ENCODE data around the gene SLCO1A2.
"Not testable (repeated sequence)": the region's sequence is repeated elsewhere in the genome, so short reads cannot be mapped to it uniquely, and the experiment has no call there.

SLCO1A2 gene, protein sequence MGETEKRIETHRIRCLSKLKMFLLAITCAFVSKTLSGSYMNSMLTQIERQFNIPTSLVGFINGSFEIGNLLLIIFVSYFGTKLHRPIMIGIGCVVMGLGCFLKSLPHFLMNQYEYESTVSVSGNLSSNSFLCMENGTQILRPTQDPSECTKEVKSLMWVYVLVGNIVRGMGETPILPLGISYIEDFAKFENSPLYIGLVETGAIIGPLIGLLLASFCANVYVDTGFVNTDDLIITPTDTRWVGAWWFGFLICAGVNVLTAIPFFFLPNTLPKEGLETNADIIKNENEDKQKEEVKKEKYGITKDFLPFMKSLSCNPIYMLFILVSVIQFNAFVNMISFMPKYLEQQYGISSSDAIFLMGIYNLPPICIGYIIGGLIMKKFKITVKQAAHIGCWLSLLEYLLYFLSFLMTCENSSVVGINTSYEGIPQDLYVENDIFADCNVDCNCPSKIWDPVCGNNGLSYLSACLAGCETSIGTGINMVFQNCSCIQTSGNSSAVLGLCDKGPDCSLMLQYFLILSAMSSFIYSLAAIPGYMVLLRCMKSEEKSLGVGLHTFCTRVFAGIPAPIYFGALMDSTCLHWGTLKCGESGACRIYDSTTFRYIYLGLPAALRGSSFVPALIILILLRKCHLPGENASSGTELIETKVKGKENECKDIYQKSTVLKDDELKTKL

GRCh38 chr12:21334771-21335325, at the start of gene SLCO1A2:
SLCO1A2 (minus strand) TSS chr12:21334917; CDS start chr12:21334647, 270 bp downstream.
- DNase-seq (ENCODE audit: low read depth in 2 of 2): no peak

DNA sequence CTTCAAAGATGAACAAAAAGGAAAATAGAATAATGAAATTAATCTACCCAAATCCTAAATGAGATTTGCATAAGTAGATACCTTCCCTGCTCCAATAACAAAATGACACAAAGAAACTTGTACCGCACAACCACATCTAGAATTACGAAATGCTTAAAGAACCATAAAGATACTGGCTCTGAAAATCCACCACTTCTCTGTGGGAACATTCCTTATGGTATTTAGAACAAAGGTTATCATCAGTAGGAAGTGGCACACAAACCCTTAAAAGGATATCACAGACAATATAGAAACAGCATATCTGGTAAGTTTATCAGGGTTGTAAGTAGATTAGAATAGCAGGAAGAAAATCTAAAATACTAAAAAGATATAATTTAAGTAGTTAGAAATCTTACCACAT, 49.5 kb upstream of the SLCO1A2 start:
- no peak for DNase-seq (ENCODE audit: low read depth in 2 of 2)

GRCh38 chr12:21381320-21381719, 46.6 kb upstream of the SLCO1A2 start:
- DNase-seq (ENCODE audit: low read depth in 2 of 2): not testable (repeated sequence)

DNA sequence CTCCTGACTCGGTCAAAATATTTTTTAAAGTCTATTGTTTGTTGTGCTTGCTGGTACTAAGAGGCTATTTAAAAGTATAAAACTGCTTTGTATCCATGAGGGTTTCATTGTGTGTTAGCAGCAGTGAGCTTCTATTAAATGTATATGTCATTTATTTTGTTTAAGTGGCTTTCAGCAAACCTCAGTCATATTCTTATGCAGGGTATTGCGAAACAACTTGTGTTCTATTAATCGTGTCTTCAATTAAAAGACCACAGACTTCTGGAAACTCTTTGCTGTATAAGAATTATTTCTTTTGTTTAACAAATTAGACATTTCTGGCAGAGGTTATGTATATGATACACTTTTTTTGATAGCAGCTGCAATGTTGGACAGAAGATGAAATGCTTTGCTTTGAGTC, 44.5 kb upstream of the SLCO1A2 start:
- no peak for DNase-seq (ENCODE audit: low read depth in 2 of 2)

DNA sequence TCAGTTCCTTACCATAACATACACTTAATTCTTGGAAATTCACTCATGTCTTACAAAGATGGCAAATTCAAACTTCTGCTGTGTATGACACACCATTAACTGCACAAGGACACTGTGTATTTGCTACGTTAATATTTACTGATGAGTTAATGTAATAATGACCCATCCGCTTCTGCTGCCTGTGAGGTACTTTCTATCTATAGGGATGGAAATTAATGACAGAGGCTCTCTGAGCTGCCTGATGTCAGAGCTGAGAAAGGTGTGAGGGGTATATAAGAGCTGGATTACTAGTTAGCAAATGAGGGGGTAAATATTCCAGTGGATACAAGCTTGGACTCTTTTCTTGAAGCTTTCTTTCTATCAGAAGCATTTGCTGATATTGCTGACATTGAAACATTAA, 37.9 kb upstream of the SLCO1A2 start, which contains the start of gene IAPP:
Gene IAPP, plus strand, starts transcription at position 301 of the 400 bp plus-strand sequence. CDS start 450 bp downstream, outside the sequence.
- no peak for DNase-seq (ENCODE audit: low read depth in 2 of 2)

GRCh38 chr12:21370845-21371449, 36.2 kb upstream of the SLCO1A2 start:
- no peak for DNase-seq (ENCODE audit: low read depth in 2 of 2)

- no peak for DNase-seq (ENCODE audit: low read depth in 2 of 2)
Observed at GRCh38 chr12:21369141-21369980, 34.6 kb upstream of the SLCO1A2 start.

DNA sequence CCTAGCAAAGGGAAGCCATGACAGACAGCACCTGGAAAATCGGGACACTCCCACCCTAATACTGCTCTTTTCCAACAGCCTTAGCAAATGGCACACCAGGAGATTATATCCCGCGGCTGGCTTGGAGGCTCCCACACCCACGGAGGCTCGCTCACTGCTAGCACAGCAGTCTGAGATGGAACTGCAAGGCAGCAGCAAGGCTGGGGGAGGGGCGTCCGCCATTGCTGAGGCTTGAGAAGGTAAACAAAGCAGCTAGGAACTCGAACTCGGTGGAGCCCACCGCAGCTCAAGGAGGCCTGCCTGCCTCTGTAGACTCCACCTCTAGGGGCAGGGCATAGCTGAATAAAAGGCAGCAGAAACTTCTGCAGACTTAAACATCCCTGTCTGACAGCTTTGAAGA, 25.9 kb upstream of the SLCO1A2 start:
- DNase-seq (ENCODE audit: low read depth in 2 of 2): not testable (repeated sequence)

- no peak for DNase-seq (ENCODE audit: low read depth in 2 of 2)
Observed at GRCh38 chr12:21354641-21355040, 19.9 kb upstream of the SLCO1A2 start.

DNA sequence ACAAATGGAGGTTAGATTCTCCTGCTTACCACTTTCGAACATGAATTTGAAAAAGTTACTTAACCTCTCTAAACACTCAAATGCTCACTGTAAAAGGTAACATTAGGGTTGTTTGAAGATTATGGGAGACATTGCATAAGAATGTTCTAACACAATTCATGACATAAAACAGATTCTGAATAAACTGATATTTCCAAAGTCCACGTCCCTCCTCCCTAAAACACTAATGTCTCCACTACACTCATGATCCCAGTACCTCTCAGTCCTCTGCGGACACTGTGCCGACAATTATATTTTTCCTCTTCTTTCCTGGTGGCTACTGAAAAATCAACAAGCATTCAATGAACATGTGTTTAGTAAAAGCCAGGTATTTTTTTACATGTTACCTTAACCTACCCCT, 19.2 kb upstream of the SLCO1A2 start:
- no peak for DNase-seq (ENCODE audit: low read depth in 2 of 2)

GRCh38 chr12:21353487-21353886, 18.8 kb upstream of the SLCO1A2 start:
- DNase-seq (ENCODE audit: low read depth in 2 of 2): no peak

DNA sequence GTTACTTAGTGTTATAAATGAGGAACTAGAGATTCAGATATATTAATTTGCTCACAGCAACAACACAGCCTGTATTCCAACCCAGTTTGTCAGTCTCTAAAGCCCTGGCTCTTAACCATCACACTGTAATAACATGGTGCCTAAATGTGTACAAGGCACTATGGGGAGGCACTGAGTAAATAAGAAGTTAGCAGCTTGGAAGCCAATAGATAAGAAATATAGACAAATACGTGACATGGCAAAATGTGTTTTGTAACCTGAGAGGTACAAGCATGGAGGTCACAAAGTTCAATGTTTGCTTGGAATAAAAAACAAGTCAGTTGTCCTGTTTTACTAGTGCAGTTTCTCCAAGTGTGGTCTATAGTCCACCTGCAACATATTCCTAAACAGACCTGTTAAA, 16.3 kb upstream of the SLCO1A2 start:
- no peak for DNase-seq (ENCODE audit: low read depth in 2 of 2)

- no peak for DNase-seq (ENCODE audit: low read depth in 2 of 2)
Observed at GRCh38 chr12:21346542-21347205, 12.0 kb upstream of the SLCO1A2 start.

DNA sequence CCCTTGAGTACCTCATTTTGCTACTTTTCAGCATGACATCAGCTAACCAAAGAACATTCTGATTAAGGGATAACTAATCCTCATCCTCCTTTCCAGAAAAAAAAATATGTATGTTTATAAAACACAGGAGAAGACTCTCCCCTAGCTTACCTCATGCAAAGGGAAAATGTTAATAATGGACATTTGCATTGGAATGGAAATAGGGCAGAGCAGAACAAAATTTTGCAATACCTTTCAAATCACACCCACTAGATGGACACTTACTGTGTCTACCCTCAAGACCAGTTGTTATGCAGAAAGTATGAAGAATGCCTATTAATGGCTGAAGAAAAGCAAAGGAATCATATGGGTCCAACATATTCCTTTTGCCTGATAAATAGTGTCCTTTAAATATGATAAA, 8.9 kb upstream of the SLCO1A2 start:
- no peak for DNase-seq (ENCODE audit: low read depth in 2 of 2)

DNA sequence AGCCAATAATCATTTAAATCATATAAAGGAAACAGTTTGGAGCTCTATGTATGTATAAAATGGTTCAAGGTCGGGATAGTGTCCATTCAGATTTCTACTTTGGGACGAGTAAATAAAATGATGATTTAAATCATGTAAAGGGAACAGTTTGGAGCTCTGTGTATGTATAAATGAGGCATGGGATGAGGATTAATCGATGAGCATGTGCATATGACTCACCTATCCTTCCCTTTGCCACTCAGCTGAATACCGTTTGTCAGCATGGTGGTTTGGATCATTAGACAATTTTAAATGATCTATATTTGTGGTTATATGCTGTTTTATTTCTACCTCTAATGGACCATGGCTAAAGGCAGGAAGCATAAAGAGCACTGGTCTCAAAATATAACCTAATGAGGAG, 7.1 kb upstream of the SLCO1A2 start:
- DNase-seq (ENCODE audit: low read depth in 2 of 2): no peak

GRCh38 chr12:21340403-21340802, 5.7 kb upstream of the SLCO1A2 start:
- no peak for DNase-seq (ENCODE audit: low read depth in 2 of 2)

DNA sequence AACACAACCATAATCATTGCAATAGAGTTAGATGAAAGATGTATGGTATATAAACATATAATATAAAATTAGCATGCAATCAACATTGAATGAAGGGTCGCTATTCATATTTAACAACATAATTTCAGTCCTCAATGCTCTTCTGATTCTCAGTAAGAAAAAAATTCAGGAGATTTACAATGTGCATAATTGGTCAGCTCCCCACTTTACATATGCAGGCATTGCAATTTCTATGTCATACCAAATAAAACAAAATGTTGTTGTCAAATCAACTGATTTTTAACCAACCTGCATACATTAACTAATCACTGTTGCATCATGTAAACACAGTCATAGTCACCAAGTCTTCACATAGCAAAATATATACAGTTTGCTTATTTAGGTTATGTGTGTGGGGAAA, 5.2 kb upstream of the SLCO1A2 start:
- DNase-seq (ENCODE audit: low read depth in 2 of 2): no peak

GRCh38 chr12:21337959-21338744, 3.4 kb upstream of the SLCO1A2 start:
- DNase-seq (ENCODE audit: low read depth in 2 of 2): no peak

DNA sequence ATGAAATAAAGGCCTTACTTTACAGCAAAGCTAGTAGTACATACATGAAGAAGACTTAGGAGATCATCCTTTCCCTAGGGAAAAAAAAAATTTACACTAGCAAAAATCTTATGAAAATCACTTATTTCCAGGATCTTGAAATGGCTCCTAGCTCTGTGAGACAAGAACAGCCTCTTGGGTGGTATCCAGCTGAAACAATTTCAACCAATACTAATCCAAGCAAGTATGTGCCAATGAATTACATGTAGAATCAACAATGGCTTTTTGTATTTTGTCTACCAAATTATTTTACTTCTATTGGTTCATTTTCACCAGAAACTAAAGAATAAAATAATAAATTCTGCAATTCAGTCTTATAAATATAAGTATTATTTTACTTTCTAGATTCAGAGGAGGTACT, 2.7 kb upstream of the SLCO1A2 start:
- DNase-seq (ENCODE audit: low read depth in 2 of 2): no peak

DNA sequence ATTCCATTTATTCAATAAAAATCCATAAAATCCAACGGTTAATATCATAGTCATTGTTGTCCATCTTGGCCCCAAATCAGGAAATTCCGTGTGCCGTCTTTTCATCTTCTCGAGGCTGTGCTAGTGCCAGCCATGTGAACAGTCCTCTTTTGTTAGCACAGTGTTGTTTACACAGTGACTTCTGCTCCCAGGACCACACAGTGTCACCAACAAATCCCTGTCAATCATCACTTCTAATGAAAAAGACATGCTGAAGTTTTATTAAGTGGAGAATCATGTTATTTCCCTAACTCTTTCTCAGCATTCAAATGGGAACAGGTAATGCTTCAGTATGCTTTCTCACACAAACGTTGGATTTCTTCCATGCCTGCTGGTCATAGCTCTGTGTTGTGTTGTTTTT, 1.9 kb upstream of the SLCO1A2 start:
- no peak for DNase-seq (ENCODE audit: low read depth in 2 of 2)
